Activated T-cell treated with anti-CD3 and anti-CD28 coated beads, Interleukin-2, amount 50 U/mL, for 72 hours (primary cell): ENCODE results near the gene MLX. TPM values are rescaled to one million over a fixed set of nuclear protein-coding genes. Genes with fewer than 3 reads are reported as not detected.

ENCODE experiments used
- ATAC-seq, 2 donors: fragments of 150-1000 bp; cut with Tn5 transposase; replicated peaks in 1 of 2; 2 replicates each; pipeline ENCODE4 v1.10.0; 2021; ENCODE audit warnings: moderate library complexity in 2 of 2, mild to moderate bottlenecking in 1 of 2
- DNase-seq, 2 donors: peaks; one replicate each; pipeline ENCODE4 v3.0.0; 2021 to 2022; ENCODE audit warnings: mixed read lengths in 1 of 2
- H3K27ac Mint-ChIP-seq: one replicate; pipeline ENCODE4 v1.8.0; 2022; ENCODE audit warnings: mild to moderate bottlenecking, moderate library complexity, mixed read lengths
- H3K27me3 Mint-ChIP-seq: one replicate; pipeline ENCODE4 v1.8.0; 2022; ENCODE audit warnings: low read depth, mixed read lengths
- H3K36me3 Mint-ChIP-seq, 2 donors: one replicate each; pipeline ENCODE4 v1.8.0; 2022; ENCODE audit warnings: mixed read lengths in 2 of 2, mild to moderate bottlenecking in 1 of 2; ENCODE audit not compliant: insufficient read depth in 2 of 2
- H3K4me1 Mint-ChIP-seq: one replicate; pipeline ENCODE4 v1.8.0; 2022; ENCODE audit warnings: low read depth, mixed read lengths
- H3K4me3 Mint-ChIP-seq, 2 donors: one replicate each; pipeline ENCODE4 v1.8.0; 2022; ENCODE audit warnings: mild to moderate bottlenecking in 2 of 2, mixed read lengths in 2 of 2, moderate library complexity in 2 of 2
- H3K9me3 Mint-ChIP-seq, 2 donors: one replicate each; pipeline ENCODE4 v1.8.0; 2022; ENCODE audit warnings: mixed read lengths in 2 of 2
- total RNA-seq, 2 donors: library from RNA; stranded (reverse); gene quantifications; one replicate each; pipeline ENCODE4 v1.2.3, GENCODE V29; 2022

MLX gene
- total RNA-seq = 10 to 100 TPM; 38.8 to 41.2 TPM

DNA sequence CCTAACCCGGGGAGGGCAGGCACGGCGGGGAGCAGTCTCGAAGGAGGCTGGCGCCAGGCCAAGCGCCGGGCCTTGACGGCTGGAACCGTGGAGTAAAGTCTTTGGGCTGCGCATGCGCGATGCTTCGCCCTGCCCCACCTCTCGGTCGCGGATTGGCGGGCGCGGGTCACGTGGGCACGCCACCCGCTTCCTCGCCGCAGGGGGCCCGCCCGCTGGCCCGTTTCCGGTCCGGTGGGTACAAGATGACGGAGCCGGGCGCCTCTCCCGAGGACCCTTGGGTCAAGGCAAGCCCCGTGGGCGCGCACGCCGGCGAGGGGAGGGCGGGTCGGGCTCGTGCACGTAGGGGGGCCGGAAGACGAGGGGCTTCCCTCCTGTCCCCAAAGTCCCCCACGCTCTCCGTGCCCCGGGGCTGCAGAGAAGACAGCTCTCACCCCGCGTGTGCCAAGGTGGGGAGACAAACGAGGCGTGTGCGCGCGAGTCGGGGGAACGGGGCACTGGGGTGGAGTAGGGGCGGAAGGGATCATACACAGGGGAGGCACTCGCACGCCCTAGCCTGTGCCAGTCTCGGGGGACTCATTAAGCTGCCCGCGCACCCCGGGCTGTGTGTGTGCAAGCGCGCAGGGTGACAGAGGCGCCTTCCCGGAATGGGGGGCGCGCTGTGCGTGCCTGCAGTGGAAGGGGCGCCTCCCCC, at the start of gene MLX:
MLX (plus strand) TSS at position 218 of the 691 bp plus-strand sequence; CDS start at position 243, 25 bp downstream.
- DNase-seq = peak; percentile 95 to 97
- peaks cover 52% of the 10 kb centered on the region for H3K4me1 Mint-ChIP-seq
- peak within 1 kb of the TSS; percentile 85 to 97 for H3K4me3 Mint-ChIP-seq
- peak; percentile 83 to 84 for ATAC-seq
- peaks cover 5 to 18% of the 10 kb centered on the region in 2 donors for H3K36me3 Mint-ChIP-seq
- no peaks in the 10 kb centered on the region for H3K9me3 Mint-ChIP-seq
- peak within 1 kb of the TSS; percentile 90 for H3K27ac Mint-ChIP-seq
- H3K27me3 Mint-ChIP-seq = no peaks in the 10 kb centered on the region

GRCh38 chr17:42517516-42517915, 49.4 kb upstream of the MLX start:
- ATAC-seq (peak; percentile 73 to 78), DNase-seq (peak; percentile 78 to 83)
- H3K36me3 Mint-ChIP-seq = no peaks in the 10 kb centered on the region
- H3K9me3 Mint-ChIP-seq = no peaks in the 10 kb centered on the region
- H3K4me3 Mint-ChIP-seq = no peak overlapping the region
- H3K27me3 Mint-ChIP-seq = peaks cover 13% of the 10 kb centered on the region
- no peak overlapping the region for H3K27ac Mint-ChIP-seq
- peaks cover 10% of the 10 kb centered on the region for H3K4me1 Mint-ChIP-seq

DNA sequence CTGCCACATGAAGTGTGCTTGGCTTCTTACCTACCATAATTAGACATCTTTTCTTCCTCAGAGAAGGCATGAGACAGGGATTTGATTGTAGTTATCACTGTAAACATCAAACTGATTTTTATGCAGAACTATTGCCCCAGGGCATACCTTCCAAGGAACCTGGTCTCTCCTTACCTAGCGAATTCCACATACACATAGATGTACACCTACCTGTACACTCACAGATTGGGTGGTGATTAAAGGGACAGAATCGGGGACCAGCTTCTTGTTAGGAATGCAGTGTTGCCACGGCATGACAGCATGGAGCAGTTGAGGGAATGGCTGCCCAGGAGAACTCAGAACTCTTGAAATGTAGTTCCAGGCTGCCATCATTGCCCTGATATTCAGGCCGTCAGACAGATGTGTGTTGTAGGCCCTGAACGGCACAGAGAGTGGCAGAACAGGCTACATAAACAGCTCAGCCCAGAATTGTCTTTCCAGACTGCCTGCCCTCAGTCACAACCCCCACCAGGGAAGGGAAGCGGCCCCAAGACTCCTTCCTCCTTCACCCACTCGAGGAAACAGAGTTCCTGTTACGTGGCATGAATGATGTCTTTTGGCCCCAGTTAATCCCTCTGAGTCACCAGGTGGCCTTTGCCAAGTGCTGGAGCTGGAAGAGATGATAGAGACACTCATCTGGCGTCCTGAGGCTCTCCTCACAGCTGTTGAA, 48.7 kb upstream of the MLX start:
- H3K4me3 Mint-ChIP-seq = no peak overlapping the region
- H3K27me3 Mint-ChIP-seq = peaks cover 13% of the 10 kb centered on the region
- DNase-seq (no peak), ATAC-seq (no peak)
- H3K27ac Mint-ChIP-seq = no peak overlapping the region
- H3K4me1 Mint-ChIP-seq = peaks cover 12% of the 10 kb centered on the region
- H3K9me3 Mint-ChIP-seq = no peaks in the 10 kb centered on the region
- no peaks in the 10 kb centered on the region for H3K36me3 Mint-ChIP-seq

DNA sequence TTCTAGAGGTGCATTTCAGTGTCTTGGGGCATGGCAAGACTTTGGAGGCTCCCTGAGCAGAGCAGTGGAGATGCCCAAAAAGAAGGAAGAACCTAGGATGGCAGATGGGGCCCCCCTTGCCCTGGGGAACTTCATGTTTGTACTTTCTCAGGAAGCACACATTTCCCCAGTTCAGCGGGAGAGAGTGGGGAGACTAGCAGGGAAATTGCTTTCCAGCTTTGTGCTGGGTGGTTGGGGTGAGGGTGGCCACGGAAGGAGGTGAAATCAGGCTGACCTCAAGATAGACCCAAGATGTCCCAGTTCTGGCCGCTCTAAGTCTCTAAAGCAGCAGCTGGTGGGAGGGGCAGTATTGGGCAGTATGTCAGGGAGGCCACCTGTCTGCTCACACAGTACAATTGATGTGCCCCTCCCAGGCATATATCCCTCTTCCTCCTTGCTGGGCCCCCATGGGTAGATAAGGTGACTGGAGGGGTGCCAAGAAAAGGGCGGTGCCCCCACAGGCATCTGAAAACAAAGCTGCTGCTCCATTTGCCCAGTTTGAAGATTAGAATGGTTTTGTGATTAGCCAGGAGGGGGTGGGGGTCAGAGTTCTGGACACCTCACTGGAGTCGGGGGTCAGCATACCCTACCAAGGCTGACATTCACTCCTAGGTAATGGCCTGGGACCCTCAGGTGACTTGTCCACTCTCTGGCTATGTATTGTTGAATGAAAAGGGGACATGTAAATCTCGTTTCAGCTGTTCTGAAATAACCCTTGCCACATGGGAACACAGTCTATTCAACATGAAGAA, 48.0 kb upstream of the MLX start:
- no peaks in the 10 kb centered on the region for H3K36me3 Mint-ChIP-seq
- peaks cover 20% of the 10 kb centered on the region for H3K4me1 Mint-ChIP-seq
- H3K27ac Mint-ChIP-seq = no peak overlapping the region
- no peak overlapping the region for H3K4me3 Mint-ChIP-seq
- ATAC-seq = no peak
- no peaks in the 10 kb centered on the region for H3K9me3 Mint-ChIP-seq
- H3K27me3 Mint-ChIP-seq = peaks cover 13% of the 10 kb centered on the region
- no peak for DNase-seq

- Mint-ChIP-seq H3K27me3 (peaks cover 13% of the 10 kb centered on the region), H3K36me3 (no peaks in the 10 kb centered on the region), H3K9me3 (no peaks in the 10 kb centered on the region), H3K27ac (no peak overlapping the region), H3K4me1 (peaks cover 26% of the 10 kb centered on the region), H3K4me3 (no peak overlapping the region)
- DNase-seq = no peak
- no peak for ATAC-seq
These were observed 47.1 kb upstream of the MLX start for GRCh38 chr17:42519546-42520491.

- Mint-ChIP-seq H3K9me3 (no peaks in the 10 kb centered on the region), H3K4me1 (peaks cover 26% of the 10 kb centered on the region), H3K36me3 (no peaks in the 10 kb centered on the region), H3K4me3 (no peak overlapping the region), H3K27ac (no peak overlapping the region), H3K27me3 (peaks cover 13% of the 10 kb centered on the region)
- ATAC-seq (no peak), DNase-seq (peak in 1 of 2 donors; percentile 45)
These were observed 46.4 kb upstream of the MLX start for GRCh38 chr17:42520540-42520951.

DNA sequence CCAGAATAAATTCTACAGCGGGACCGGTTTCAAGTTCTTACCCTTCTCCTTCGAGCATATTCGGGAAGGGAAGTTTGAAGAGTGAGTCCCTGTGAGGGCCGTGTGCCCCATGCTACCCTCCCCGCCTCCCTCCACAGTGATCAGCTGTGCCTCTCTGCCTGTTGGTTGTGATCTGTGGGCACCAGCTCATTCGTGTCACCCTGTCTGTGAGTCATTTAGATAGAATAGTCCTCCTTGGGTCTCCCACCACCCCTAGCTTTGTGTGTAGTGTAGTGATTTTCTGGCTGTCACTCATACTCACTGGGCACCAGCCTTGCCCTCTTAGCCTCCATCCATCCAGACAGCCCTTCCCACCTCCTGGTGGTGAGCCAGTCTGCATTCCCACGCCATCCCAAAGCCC, 45.9 kb upstream of the MLX start:
- Mint-ChIP-seq H3K27ac (no peak overlapping the region), H3K4me1 (peaks cover 26% of the 10 kb centered on the region), H3K27me3 (peaks cover 13% of the 10 kb centered on the region), H3K9me3 (no peaks in the 10 kb centered on the region), H3K4me3 (no peak overlapping the region), H3K36me3 (no peaks in the 10 kb centered on the region)
- peak in 1 of 2 donors; percentile 42 for DNase-seq
- peak; percentile 67 to 73 for ATAC-seq

DNA sequence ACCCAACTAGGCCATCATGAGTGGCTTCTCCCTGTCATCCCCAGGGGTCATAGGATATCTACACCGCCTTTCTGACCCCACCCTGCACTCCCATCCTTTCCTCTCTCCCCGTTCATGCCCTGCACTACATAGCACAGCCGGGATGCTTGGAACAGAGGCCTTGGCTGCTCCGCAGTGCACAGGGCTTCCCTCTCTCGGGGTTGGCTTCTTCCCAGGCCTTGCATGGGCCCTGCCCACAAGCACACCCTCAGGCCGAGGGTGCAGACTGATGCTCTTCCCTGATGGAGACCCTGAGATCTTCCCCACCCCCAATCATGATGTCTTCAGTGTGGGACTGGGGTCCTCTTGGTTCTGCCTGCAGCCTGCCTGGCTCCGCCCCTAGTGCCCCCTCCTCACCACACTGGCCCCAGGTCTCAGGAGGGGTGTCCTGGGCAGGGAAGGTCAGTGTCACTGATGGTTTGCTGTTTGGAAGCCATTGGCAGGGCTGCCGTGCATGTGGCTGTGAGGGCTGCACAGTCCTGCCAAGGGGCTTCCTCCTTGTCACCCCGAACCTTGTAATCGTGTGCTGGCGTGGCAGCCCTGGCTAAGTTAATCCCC, 45.1 kb upstream of the MLX start:
- DNase-seq = no peak
- Mint-ChIP-seq H3K9me3 (no peaks in the 10 kb centered on the region), H3K4me1 (peaks cover 26% of the 10 kb centered on the region), H3K36me3 (no peaks in the 10 kb centered on the region), H3K27me3 (peaks cover 13% of the 10 kb centered on the region), H3K27ac (no peak overlapping the region), H3K4me3 (no peak overlapping the region)
- ATAC-seq = no peak

DNA sequence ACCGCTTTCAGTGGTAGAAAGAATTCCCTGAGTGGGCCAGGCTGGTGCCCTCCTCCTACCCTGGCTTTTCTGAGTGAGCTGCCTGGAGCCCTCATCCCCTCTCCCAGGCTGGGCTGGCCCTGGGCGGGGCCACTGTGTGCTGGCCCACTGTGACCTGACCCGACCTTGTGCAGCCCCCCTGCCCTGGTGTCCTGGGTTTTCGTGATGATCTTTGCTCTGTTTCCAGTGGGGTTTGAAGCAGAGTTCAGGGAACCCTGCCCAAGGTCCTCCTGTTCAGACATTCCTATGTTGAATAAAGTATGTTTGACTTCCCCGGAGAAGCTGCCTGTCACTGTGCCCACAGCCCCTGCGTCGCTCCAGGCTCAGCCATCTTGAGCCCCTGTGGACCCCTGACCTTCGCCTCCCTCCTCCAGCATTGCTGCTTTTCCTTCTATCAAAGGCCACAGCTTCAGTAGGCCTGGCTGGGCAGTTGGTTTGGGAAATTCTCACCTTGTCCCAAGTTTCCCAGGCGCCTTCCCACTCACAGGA, 44.6 kb upstream of the MLX start:
- Mint-ChIP-seq H3K27me3 (peaks cover 13% of the 10 kb centered on the region), H3K9me3 (no peaks in the 10 kb centered on the region), H3K4me1 (peaks cover 31% of the 10 kb centered on the region), H3K27ac (no peak overlapping the region), H3K4me3 (no peak overlapping the region), H3K36me3 (no peaks in the 10 kb centered on the region)
- DNase-seq = no peak
- ATAC-seq = no peak

GRCh38 chr17:42522798-42523278, 44.1 kb upstream of the MLX start:
- Mint-ChIP-seq H3K9me3 (no peaks in the 10 kb centered on the region), H3K27ac (no peak overlapping the region), H3K27me3 (peaks cover 13% of the 10 kb centered on the region), H3K4me1 (peaks cover 33% of the 10 kb centered on the region), H3K36me3 (no peaks in the 10 kb centered on the region), H3K4me3 (no peak overlapping the region)
- ATAC-seq (no peak), DNase-seq (no peak)

DNA sequence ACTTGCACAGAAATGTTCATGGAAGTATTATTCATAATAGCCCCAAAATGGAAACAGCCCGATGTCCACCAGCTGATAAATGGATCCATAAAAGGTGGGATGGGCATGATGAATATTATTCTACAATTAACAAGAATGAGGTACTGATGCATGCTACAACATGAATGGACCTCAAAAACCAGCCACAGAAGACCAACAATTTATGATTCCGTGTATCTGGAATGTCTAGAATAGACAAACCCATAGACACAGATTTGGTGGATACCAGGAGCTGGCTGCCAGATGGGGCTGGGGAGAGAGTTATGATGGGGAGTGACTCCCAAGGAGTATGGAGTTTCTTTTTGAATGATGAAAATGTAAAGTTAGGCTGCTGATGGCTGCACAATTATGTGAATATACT, 41.7 kb upstream of the MLX start:
- no peaks in the 10 kb centered on the region for H3K9me3 Mint-ChIP-seq
- H3K4me1 Mint-ChIP-seq = peaks cover 46% of the 10 kb centered on the region
- no peak for DNase-seq
- no peak for ATAC-seq
- H3K27ac Mint-ChIP-seq = no peak overlapping the region
- no peak overlapping the region for H3K4me3 Mint-ChIP-seq
- peaks cover 13% of the 10 kb centered on the region for H3K27me3 Mint-ChIP-seq
- H3K36me3 Mint-ChIP-seq = no peaks in the 10 kb centered on the region

DNA sequence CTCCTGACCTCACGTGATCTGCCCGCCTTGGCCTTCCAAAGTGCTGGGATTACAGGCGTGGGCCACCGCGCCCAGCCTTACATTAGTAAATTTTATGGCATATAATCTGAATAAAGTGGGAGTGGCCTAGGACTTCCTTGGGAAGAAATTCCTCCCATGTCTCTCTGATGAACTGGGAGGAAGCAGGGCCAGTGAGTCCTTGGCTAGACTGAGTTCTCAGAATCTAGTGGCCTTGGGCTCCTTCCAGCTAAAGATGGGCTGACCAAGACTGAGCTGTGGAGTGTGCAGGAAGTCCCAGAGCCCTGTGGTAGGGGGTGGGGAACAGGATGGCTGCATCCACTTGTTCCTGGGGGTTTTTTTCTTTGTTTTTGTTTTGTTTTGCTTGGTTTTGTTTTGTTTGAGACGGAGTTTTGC, 40.9 kb upstream of the MLX start:
- H3K27me3 Mint-ChIP-seq = peaks cover 9% of the 10 kb centered on the region
- DNase-seq (no peak), ATAC-seq (no peak)
- H3K36me3 Mint-ChIP-seq = no peaks in the 10 kb centered on the region
- H3K4me1 Mint-ChIP-seq = peaks cover 49% of the 10 kb centered on the region
- H3K4me3 Mint-ChIP-seq = no peak overlapping the region
- H3K27ac Mint-ChIP-seq = no peak overlapping the region
- H3K9me3 Mint-ChIP-seq = no peaks in the 10 kb centered on the region
